GM18519 (cell line): Measurements from ENCODE around the gene FANK1.

Source experiments
- ATAC-seq: cut with Tn5 transposase; IDR thresholded peaks from one replicate; pipeline ENCODE4 v1.9.1; 2021; ENCODE audit warnings: mild to moderate bottlenecking, moderate library complexity; ENCODE audit not compliant: unreplicated experiment, low FRiP score

Gene FANK1

GRCh38 chr10:125984346-125984745 lies 88.0 kb downstream of the FANK1 start:
- ATAC-seq: no peak

GRCh38 chr10:125984865-125985495 lies 88.6 kb downstream of the FANK1 start:
- ATAC-seq: no peak

GRCh38 chr10:125985557-125986240 lies 89.3 kb downstream of the FANK1 start:
- ATAC-seq: no peak

GRCh38 chr10:125989791-125990190 lies 93.4 kb downstream of the FANK1 start:
- no peak for ATAC-seq

- ATAC-seq: no peak
These were observed 94.6 kb downstream of the FANK1 start for GRCh38 chr10:125990974-125991373.

GRCh38 chr10:125991392-125991791 lies 95.0 kb downstream of the FANK1 start:
- ATAC-seq: no peak

- ATAC-seq: no peak
These were observed 95.9 kb downstream of the FANK1 start for GRCh38 chr10:125992254-125992653.

- no peak for ATAC-seq
These were observed 98.2 kb downstream of the FANK1 start for GRCh38 chr10:125994601-125995000.

- no peak for ATAC-seq
These were observed 99.5 kb downstream of the FANK1 start for GRCh38 chr10:125995726-125996304.

- ATAC-seq: no peak
These were observed 101.2 kb downstream of the FANK1 start for GRCh38 chr10:125997586-125997985.

GRCh38 chr10:125999694-126000093 lies 103.3 kb downstream of the FANK1 start:
- ATAC-seq: no peak

- ATAC-seq: no peak
These were observed 105.2 kb downstream of the FANK1 start for GRCh38 chr10:126001576-126001975.

GRCh38 chr10:126004752-126005151 lies 108.4 kb downstream of the FANK1 start:
- no peak for ATAC-seq

- no peak for ATAC-seq
These were observed 109.9 kb downstream of the FANK1 start for GRCh38 chr10:126006264-126006663.

GRCh38 chr10:126006906-126007305 lies 110.5 kb downstream of the FANK1 start:
- no peak for ATAC-seq

GRCh38 chr10:126009650-126010049 lies 113.3 kb downstream of the FANK1 start:
- no peak for ATAC-seq

- no peak for ATAC-seq
These were observed 115.6 kb downstream of the FANK1 start for GRCh38 chr10:126011995-126012394.

- ATAC-seq: no peak
These were observed 116.1 kb downstream of the FANK1 start for GRCh38 chr10:126012485-126012884.

GRCh38 chr10:126013489-126014281 lies 117.3 kb downstream of the FANK1 start:
- ATAC-seq: peak; percentile 83

GRCh38 chr10:126014309-126014708 lies 117.9 kb downstream of the FANK1 start:
- no peak for ATAC-seq

- ATAC-seq: no peak
These were observed 119.0 kb downstream of the FANK1 start for GRCh38 chr10:126015413-126015812.
